AG10803 (cell line): ENCODE results near the gene SYCP2.

Source experiments
- DNase-seq: peaks from one replicate; pipeline ENCODE4 v3.0.0; 2010; ENCODE audit warnings: low read depth
- H3K4me3 ChIP-seq: 2 replicates; pipeline ENCODE4 v1.5.1; 2011; ENCODE audit warnings: mild to moderate bottlenecking, low read length, control low read depth
- CTCF ChIP-seq: conservative IDR thresholded peaks from 2 replicates; pipeline ENCODE4 v1.5.1; 2011; ENCODE audit warnings: mild to moderate bottlenecking, low read length, control low read depth, inconsistent platforms

SYCP2 gene

GRCh38 chr20:59831916-59832270 lies 101.5 kb downstream of the SYCP2 start:
- no peak for DNase-seq
- no peak for TF ChIP-seq CTCF
- no peak overlapping the region for H3K4me3 ChIP-seq

GRCh38 chr20:59831024-59831915 lies 102.2 kb downstream of the SYCP2 start:
- H3K4me3 ChIP-seq: no peak overlapping the region
- no peak for TF ChIP-seq CTCF
- DNase-seq: no peak

GRCh38 chr20:59830665-59831023 lies 102.8 kb downstream of the SYCP2 start:
- no peak for DNase-seq
- TF ChIP-seq CTCF: no peak
- H3K4me3 ChIP-seq: no peak overlapping the region

GRCh38 chr20:59829786-59830664 lies 103.4 kb downstream of the SYCP2 start:
- no peak for DNase-seq
- H3K4me3 ChIP-seq: no peak overlapping the region
- no peak for TF ChIP-seq CTCF

GRCh38 chr20:59829054-59829785 lies 104.2 kb downstream of the SYCP2 start:
- no peak for DNase-seq
- no peak overlapping the region for H3K4me3 ChIP-seq
- no peak for TF ChIP-seq CTCF

GRCh38 chr20:59828125-59829053 lies 105.0 kb downstream of the SYCP2 start:
- no peak for TF ChIP-seq CTCF
- no peak overlapping the region for H3K4me3 ChIP-seq
- DNase-seq: no peak
